H9 (cell line): Measurements from ENCODE around the gene CLUH. TPM values are rescaled to one million over a fixed set of nuclear protein-coding genes. Genes with fewer than 3 reads are reported as not detected.

ENCODE experiments used
- DNase-seq: peaks from one replicate; pipeline ENCODE4 v3.0.0-alpha.2; 2017
- H2AFZ ChIP-seq: one replicate; pipeline ENCODE4 v1.6.1; 2013; ENCODE audit warnings: mild to moderate bottlenecking, low read length, control low read depth, moderate library complexity
- H2AK5ac ChIP-seq: 2 replicates; pipeline ENCODE4 v1.6.1; 2013; ENCODE audit warnings: low read length, control low read depth, mixed read lengths; ENCODE audit not compliant: insufficient read length
- H2BK120ac ChIP-seq: one replicate; pipeline ENCODE4 v1.6.1; 2013; ENCODE audit warnings: low read depth, mild to moderate bottlenecking, low read length, control low read depth, inconsistent platforms; ENCODE audit not compliant: poor library complexity, severe bottlenecking
- H2BK12ac ChIP-seq: 2 replicates; pipeline ENCODE4 v1.6.1; 2013; ENCODE audit warnings: low read length, control low read depth, mixed read lengths, low read depth; ENCODE audit not compliant: insufficient read length
- H2BK15ac ChIP-seq: 2 replicates; pipeline ENCODE4 v1.6.1; 2013; ENCODE audit warnings: low read depth, low read length, control low read depth
- H2BK20ac ChIP-seq: one replicate; pipeline ENCODE4 v1.6.1; 2013; ENCODE audit warnings: low read depth, mild to moderate bottlenecking, low read length, control low read depth, inconsistent platforms; ENCODE audit not compliant: poor library complexity, severe bottlenecking
- H2BK5ac ChIP-seq: 2 replicates; pipeline ENCODE4 v1.6.1; 2013; ENCODE audit warnings: low read length, control low read depth, mixed read lengths; ENCODE audit not compliant: insufficient read length
- H3K14ac ChIP-seq: 2 replicates; pipeline ENCODE4 v1.6.1; 2013; ENCODE audit warnings: low read length, control low read depth; ENCODE audit not compliant: insufficient read depth
- H3K18ac ChIP-seq: 2 replicates; pipeline ENCODE4 v1.6.1; 2013; ENCODE audit warnings: low read depth, mild to moderate bottlenecking, mixed read lengths, low read length, control low read depth; ENCODE audit not compliant: insufficient read length
- H3K23ac ChIP-seq: 2 replicates; pipeline ENCODE4 v1.6.1; 2013; ENCODE audit warnings: low read length, control low read depth, mixed read lengths, low read depth; ENCODE audit not compliant: insufficient read length
- H3K23me2 ChIP-seq: 2 replicates; pipeline ENCODE4 v1.6.1; 2013; ENCODE audit warnings: low read depth, mild to moderate bottlenecking, mixed read lengths, low read length, control low read depth; ENCODE audit not compliant: insufficient read length, poor library complexity, severe bottlenecking
- H3K27ac ChIP-seq: 2 replicates; pipeline ENCODE4 v1.5.1; 2013; ENCODE audit warnings: low read length, control low read depth, mixed read lengths, low read depth; ENCODE audit not compliant: insufficient read length
- H3K27me3 ChIP-seq: 2 replicates; pipeline ENCODE4 v1.6.1; 2013; ENCODE audit warnings: low read length, control low read depth, inconsistent platforms; ENCODE audit not compliant: insufficient read depth
- H3K4ac ChIP-seq: 2 replicates; pipeline ENCODE4 v1.6.1; 2013; ENCODE audit warnings: low read depth, mild to moderate bottlenecking, control low read depth, inconsistent platforms, low read length, moderate library complexity
- H3K4me1 ChIP-seq: 2 replicates; pipeline ENCODE4 v1.6.1; 2013; ENCODE audit warnings: low read length, control low read depth, inconsistent platforms; ENCODE audit not compliant: insufficient read depth
- H3K4me2 ChIP-seq: 2 replicates; pipeline ENCODE4 v1.6.1; 2013; ENCODE audit warnings: low read length, control low read depth, mixed read lengths; ENCODE audit not compliant: insufficient read length, insufficient read depth
- H3K56ac ChIP-seq: 2 replicates; pipeline ENCODE4 v1.6.1; 2013; ENCODE audit warnings: low read depth, mild to moderate bottlenecking, mixed read lengths, low read length, control low read depth; ENCODE audit not compliant: insufficient read length
- H3K79me1 ChIP-seq: 2 replicates; pipeline ENCODE4 v1.6.1; 2013; ENCODE audit warnings: low read depth, mild to moderate bottlenecking, moderate library complexity, low read length, control low read depth, inconsistent platforms; ENCODE audit not compliant: insufficient read depth, poor library complexity, severe bottlenecking
- H3K79me2 ChIP-seq: 2 replicates; pipeline ENCODE4 v1.6.1; 2013; ENCODE audit warnings: low read length, control low read depth, inconsistent platforms; ENCODE audit not compliant: insufficient read depth
- H3K9ac ChIP-seq: 2 replicates; pipeline ENCODE4 v1.6.1; 2013; ENCODE audit warnings: low read length, control low read depth, mixed read lengths; ENCODE audit not compliant: insufficient read length; ENCODE audit errors: extremely low read depth
- H3K9me3 ChIP-seq: one replicate; pipeline ENCODE4 v1.6.1; 2013; ENCODE audit warnings: low read depth, low read length, inconsistent platforms; ENCODE audit not compliant: control insufficient read depth
- H3T11ph ChIP-seq: one replicate; pipeline ENCODE4 v1.6.1; 2013; ENCODE audit warnings: mild to moderate bottlenecking, low read length, control low read depth, inconsistent platforms
- H4K20me1 ChIP-seq: one replicate; pipeline ENCODE4 v1.6.1; 2013; ENCODE audit not compliant: control insufficient read depth, insufficient read length, insufficient read depth
- H4K5ac ChIP-seq: 2 replicates; pipeline ENCODE4 v1.6.1; 2013; ENCODE audit warnings: low read depth, mild to moderate bottlenecking, mixed read lengths, low read length, control low read depth; ENCODE audit not compliant: insufficient read length
- H4K8ac ChIP-seq: replicated peaks from 2 replicates; pipeline ENCODE4 v1.6.1; 2013; ENCODE audit warnings: low read length, control low read depth, mixed read lengths, low read depth; ENCODE audit not compliant: insufficient read length
- H4K91ac ChIP-seq: 2 replicates; pipeline ENCODE4 v1.6.1; 2013; ENCODE audit warnings: low read depth, mild to moderate bottlenecking, moderate library complexity, mixed read lengths, low read length, control low read depth; ENCODE audit not compliant: insufficient read length
- H3K27ac Mint-ChIP-seq, 3 experiments: 2 replicates in 2 of 3; 3 replicates in 1 of 3; pipeline ENCODE4 v1.8.0; 2020 to 2021; ENCODE audit warnings: mixed read lengths in 3 of 3, mild to moderate bottlenecking in 1 of 3, moderate library complexity in 1 of 3
- H3K27me3 Mint-ChIP-seq: 2 replicates; pipeline ENCODE4 v1.8.0; 2021; ENCODE audit warnings: low read depth, mild to moderate bottlenecking, moderate library complexity, mixed read lengths
- H3K36me3 Mint-ChIP-seq, 3 experiments: 2 replicates in 2 of 3; 3 replicates in 1 of 3; pipeline ENCODE4 v1.8.0; 2020 to 2021; ENCODE audit warnings: low read depth in 3 of 3, mixed read lengths in 3 of 3; ENCODE audit not compliant: insufficient read depth in 1 of 3
- H3K4me1 Mint-ChIP-seq, 2 experiments: 2 replicates each; pipeline ENCODE4 v1.8.0; 2020; ENCODE audit warnings: mixed read lengths in 2 of 2
- H3K4me3 Mint-ChIP-seq, 2 experiments: 2 replicates in 1 of 2; 3 replicates in 1 of 2; pipeline ENCODE4 v1.8.0; 2020 to 2021; ENCODE audit warnings: mild to moderate bottlenecking in 2 of 2, mixed read lengths in 2 of 2, moderate library complexity in 1 of 2
- H3K9me3 Mint-ChIP-seq, 2 experiments: 2 replicates in 1 of 2; 3 replicates in 1 of 2; pipeline ENCODE4 v1.8.0; 2020; ENCODE audit warnings: mild to moderate bottlenecking in 2 of 2, mixed read lengths in 2 of 2, moderate library complexity in 1 of 2
- CTCF ChIP-seq: fragments of 200-600 bp; sonication (generic); conservative IDR thresholded peaks from 3 replicates; pipeline ENCODE4 v1.8.0; 2021; ENCODE audit warnings: antibody characterized with exemption, mild to moderate bottlenecking
- WGBS: extraction: QIAGEN DNeasy Blood & Tissue Kit; methylation state at CpG from one replicate; pipeline ENCODE4 v1.1.7; 2013; ENCODE audit warnings: missing lambda C conversion rate, low lambda C conversion rate, mixed read lengths; ENCODE audit not compliant: insufficient read length; ENCODE audit errors: extremely low coverage; 5-methylcytosine and 5-hydroxymethylcytosine counted together
- total RNA-seq: library from RNA; stranded (reverse); gene quantifications from 2 replicates; pipeline ENCODE4 v1.2.1, GENCODE V29; 2021

The CLUH gene
- total RNA-seq, 1 experiment from 2014 or later = 91.3 TPM

GRCh38 chr17:2718150-2718938, 6.8 kb upstream of the CLUH start:
- H3T11ph ChIP-seq = no peak overlapping the region
- H3K23me2 ChIP-seq = no peaks in the 10 kb centered on the region
- no CpG with 5 or more reads among the region's 13 CpGs for WGBS
- H2BK12ac ChIP-seq = no peak overlapping the region
- H4K8ac ChIP-seq = no peak overlapping the region
- H2BK120ac ChIP-seq = no peak overlapping the region
- no peaks in the 10 kb centered on the region for H3K79me1 ChIP-seq
- Mint-ChIP-seq H3K27ac (no peak overlapping the region), H3K36me3 (no peaks in the 10 kb centered on the region), H3K4me1 (peaks cover 13 to 53% of the 10 kb centered on the region in 2 experiments), H3K9me3 (no peaks in the 10 kb centered on the region), H3K27me3 (no peaks in the 10 kb centered on the region; the same call in 1 of the 2 replicates), H3K4me3 (no peak overlapping the region)
- no peak overlapping the region for H2AFZ ChIP-seq
- no peak overlapping the region for H3K4me2 ChIP-seq
- no peak overlapping the region for H3K18ac ChIP-seq
- no peak overlapping the region for H4K91ac ChIP-seq
- H3K56ac ChIP-seq = no peak overlapping the region
- H2BK5ac ChIP-seq = no peak overlapping the region
- DNase-seq = no peak
- no peak overlapping the region for H2AK5ac ChIP-seq
- no peaks in the 10 kb centered on the region for H4K20me1 ChIP-seq
- no peaks in the 10 kb centered on the region for H3K27me3 ChIP-seq
- H4K5ac ChIP-seq = no peak overlapping the region
- H2BK20ac ChIP-seq = no peak overlapping the region
- no peak overlapping the region for H3K27ac ChIP-seq
- H3K4me1 ChIP-seq = peaks cover 6% of the 10 kb centered on the region; the same call in 1 of the 2 replicates
- no peak overlapping the region for H3K14ac ChIP-seq
- no peak overlapping the region for H3K23ac ChIP-seq
- no peaks in the 10 kb centered on the region for H3K9me3 ChIP-seq
- H3K9ac ChIP-seq = no peak overlapping the region
- TF ChIP-seq CTCF = no peak
- no peak overlapping the region for H2BK15ac ChIP-seq
- no peak overlapping the region for H3K4ac ChIP-seq
- no peaks in the 10 kb centered on the region for H3K79me2 ChIP-seq
